Measurements from ENCODE around the gene OVAAL. TPM values are rescaled to one million over a fixed set of nuclear protein-coding genes. Genes with fewer than 3 reads are reported as not detected.
"Not testable (repeated sequence)": the region's sequence is repeated elsewhere in the genome, so short reads cannot be mapped to it uniquely, and the experiment has no call there.

The OVAAL gene
- total RNA-seq, 1 donor = not detected

- TF ChIP-seq, protein P1, sequence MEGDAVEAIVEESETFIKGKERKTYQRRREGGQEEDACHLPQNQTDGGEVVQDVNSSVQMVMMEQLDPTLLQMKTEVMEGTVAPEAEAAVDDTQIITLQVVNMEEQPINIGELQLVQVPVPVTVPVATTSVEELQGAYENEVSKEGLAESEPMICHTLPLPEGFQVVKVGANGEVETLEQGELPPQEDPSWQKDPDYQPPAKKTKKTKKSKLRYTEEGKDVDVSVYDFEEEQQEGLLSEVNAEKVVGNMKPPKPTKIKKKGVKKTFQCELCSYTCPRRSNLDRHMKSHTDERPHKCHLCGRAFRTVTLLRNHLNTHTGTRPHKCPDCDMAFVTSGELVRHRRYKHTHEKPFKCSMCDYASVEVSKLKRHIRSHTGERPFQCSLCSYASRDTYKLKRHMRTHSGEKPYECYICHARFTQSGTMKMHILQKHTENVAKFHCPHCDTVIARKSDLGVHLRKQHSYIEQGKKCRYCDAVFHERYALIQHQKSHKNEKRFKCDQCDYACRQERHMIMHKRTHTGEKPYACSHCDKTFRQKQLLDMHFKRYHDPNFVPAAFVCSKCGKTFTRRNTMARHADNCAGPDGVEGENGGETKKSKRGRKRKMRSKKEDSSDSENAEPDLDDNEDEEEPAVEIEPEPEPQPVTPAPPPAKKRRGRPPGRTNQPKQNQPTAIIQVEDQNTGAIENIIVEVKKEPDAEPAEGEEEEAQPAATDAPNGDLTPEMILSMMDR (IDR thresholded peaks at IDR 0.05; ENCODE audit: insufficient read depth, low read length) = no peak
- DNase-seq (ENCODE audit: low read depth) = no peak
These were observed 12.8 kb upstream of the OVAAL start for GRCh38 chr1:180545991-180546390.

DNA sequence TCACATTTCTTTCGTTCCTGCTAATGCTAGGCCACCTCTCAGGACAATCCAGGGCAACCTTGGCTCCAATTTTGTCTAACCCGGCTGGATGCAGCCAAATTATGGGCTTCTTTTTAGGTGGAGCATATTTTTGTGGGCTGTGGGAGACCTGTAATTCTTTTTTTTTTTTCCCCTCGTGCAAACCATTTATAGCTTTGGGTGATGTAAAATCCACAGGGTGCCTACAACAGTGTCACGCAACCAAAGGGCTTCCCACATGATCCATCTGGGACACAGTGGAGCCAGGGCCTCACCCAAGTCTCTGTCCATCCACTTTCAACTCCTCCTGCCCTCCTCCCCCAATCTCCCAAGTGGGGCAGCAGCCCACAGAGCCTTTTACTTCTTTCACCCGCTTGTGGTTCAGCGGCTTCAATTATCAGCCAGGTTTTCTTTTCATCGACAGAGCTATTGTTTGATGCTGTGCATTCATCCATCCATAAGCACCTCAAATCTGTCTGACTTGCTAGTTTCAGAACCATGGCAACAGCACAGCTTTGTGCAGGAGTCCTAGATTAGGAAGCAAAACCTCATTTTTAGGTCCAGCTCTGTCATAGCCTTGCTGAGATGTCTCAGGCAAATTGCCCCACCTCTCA lies 10.0 kb upstream of the OVAAL start:
- no peak for DNase-seq (ENCODE audit: low read depth)
- H3K4me3 ChIP-seq (ENCODE audit: low read depth, low read length) = no peak overlapping the region
- TF ChIP-seq, protein P1 (IDR thresholded peaks at IDR 0.05; ENCODE audit: insufficient read depth, low read length) = no peak

More at GRCh38 chr1:180545991-180546390, 12.8 kb upstream of the OVAAL start:
- no peak overlapping the region for H3K4me3 ChIP-seq (ENCODE audit: low read depth, low read length)

GRCh38 chr1:180549770-180550169 lies 9.0 kb upstream of the OVAAL start:
- DNase-seq (ENCODE audit: low read depth); H3K4me3 ChIP-seq (ENCODE audit: low read depth, low read length): not testable (repeated sequence)

DNA sequence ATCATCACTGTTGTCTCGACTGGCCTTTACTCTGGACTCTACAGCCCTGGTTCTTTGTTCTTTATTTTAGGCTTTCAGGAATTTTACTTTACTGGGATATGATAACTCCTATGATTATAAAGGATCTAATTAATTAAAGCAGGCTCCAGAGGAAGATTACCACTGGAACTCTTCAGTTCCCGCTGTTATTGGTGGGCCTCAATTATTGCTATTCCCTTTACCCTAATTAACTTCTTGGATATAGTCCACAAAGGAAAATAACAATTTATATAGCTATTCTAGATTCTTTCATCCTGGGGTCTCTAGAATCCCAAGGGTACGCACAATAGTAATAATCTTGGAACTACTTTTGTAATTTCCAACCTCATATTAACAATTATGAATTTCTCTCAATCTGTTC lies 8.5 kb upstream of the OVAAL start:
- no peak overlapping the region for H3K4me3 ChIP-seq (ENCODE audit: low read depth, low read length)
- TF ChIP-seq, protein P1 (IDR thresholded peaks at IDR 0.05; ENCODE audit: insufficient read depth, low read length) = no peak
- DNase-seq (ENCODE audit: low read depth) = no peak

DNA sequence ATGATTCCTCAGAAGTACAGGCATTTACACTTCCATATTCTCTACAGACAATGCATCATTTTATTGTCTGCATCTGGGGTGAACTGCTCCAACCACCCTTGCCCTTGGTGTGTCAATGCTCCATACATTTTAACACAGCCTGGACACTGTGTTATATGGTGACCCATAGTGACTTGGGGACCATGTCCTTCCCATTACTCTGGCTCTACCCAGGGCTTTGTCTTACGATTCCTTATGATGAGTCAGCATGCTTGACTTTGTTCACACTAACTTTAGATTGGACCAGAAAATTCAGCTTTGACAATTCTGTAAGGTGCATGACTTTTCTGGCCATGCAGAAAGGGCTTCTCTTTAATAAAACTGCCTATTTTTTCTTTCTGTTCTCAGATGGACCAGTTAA lies 6.8 kb upstream of the OVAAL start:
- no peak overlapping the region for H3K4me3 ChIP-seq (ENCODE audit: low read depth, low read length)
- TF ChIP-seq, protein P1 (IDR thresholded peaks at IDR 0.05; ENCODE audit: insufficient read depth, low read length) = no peak
- DNase-seq (ENCODE audit: low read depth) = no peak

- not testable (repeated sequence) for DNase-seq (ENCODE audit: low read depth); H3K4me3 ChIP-seq (ENCODE audit: low read depth, low read length)
These were observed 5.7 kb upstream of the OVAAL start for GRCh38 chr1:180553046-180553445.

DNA sequence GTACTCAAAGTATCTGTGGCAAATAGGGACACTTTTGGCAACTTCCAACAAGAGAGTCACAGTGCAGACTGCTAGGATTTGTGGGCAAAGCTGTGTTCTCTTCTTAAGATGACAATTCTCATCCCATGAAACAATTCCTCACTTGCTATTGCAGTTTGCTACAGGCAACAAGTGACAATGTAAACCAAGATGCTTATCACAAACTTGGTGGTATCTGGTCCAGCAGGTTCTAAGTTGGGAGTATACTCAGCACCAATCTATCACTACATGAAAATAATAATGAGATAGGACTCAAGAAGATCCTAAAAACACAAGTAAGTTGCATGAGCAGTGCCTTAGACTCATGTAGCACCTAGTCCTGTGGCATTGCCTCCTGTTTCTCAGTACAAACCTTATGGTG lies 3.4 kb upstream of the OVAAL start:
- no peak overlapping the region for H3K4me3 ChIP-seq (ENCODE audit: low read depth, low read length)
- TF ChIP-seq, protein P1 (IDR thresholded peaks at IDR 0.05; ENCODE audit: insufficient read depth, low read length) = no peak
- DNase-seq (ENCODE audit: low read depth) = no peak

DNA sequence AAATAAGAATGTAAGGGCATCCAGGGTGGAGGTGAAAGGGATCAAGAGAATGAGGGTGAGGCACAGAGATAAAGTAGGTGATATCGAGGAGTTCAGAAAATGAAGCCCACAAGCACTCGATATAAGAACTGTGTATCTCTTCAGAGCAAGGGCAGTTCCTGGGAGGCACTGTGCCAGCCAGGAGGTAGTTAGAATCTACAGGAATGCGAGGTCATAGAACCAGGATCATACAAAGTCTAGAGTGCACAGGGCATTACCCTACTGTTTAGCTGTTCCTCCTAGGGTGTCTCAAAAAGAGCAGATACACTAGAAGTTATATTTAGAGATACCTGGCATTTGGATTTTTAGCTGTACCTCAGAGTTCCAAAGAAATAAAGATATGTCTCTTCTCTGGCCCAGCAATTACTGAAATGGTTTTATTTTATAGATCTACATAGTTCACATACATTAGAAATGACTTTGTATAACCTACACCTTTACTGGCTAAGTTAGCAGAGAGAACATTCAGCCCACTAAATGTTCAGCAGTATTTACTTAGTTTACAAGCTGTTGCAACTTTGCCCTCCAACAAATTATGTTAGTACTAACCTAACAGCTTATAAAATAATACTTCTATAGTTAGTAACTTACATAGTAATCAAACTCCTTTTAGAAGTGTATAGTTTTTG lies 1.6 kb downstream of the OVAAL start:
- DNase-seq (ENCODE audit: low read depth) = no peak
- no peak overlapping the region for H3K4me3 ChIP-seq (ENCODE audit: low read depth, low read length)
- TF ChIP-seq, protein P1 (IDR thresholded peaks at IDR 0.05; ENCODE audit: insufficient read depth, low read length) = no peak

Measured in fibroblast of the aortic adventitia (primary cell).